DND-41 (cell line): ENCODE data around the gene C6orf15.

Source experiments
- ATAC-seq: fragments of 200-7000 bp; cut with Tn5 transposase; 3 replicates; pipeline ENCODE4 v1.9.1; 2021; ENCODE audit warnings: low read depth; ENCODE audit not compliant: insufficient read depth
- DNase-seq: peaks from one replicate; pipeline ENCODE4 v3.0.0-alpha.2; 2020
- H2AFZ ChIP-seq: 2 replicates; pipeline ENCODE4 v1.6.0; 2012; ENCODE audit warnings: low read depth, low read length
- H3K27ac ChIP-seq: 2 replicates; pipeline ENCODE4 v1.5.1; 2012; ENCODE audit warnings: low read length, inconsistent platforms
- H3K27me3 ChIP-seq: fragments of 200-600 bp; sonication (generic); 2 replicates; pipeline ENCODE4 v1.6.0; 2012; ENCODE audit warnings: low read length, mild to moderate bottlenecking, inconsistent platforms; ENCODE audit not compliant: insufficient read depth, poor library complexity
- H3K36me3 ChIP-seq: 2 replicates; pipeline ENCODE4 v1.5.1; 2012; ENCODE audit warnings: low read length, inconsistent platforms; ENCODE audit not compliant: insufficient read depth
- H3K4me1 ChIP-seq: 2 replicates; pipeline ENCODE4 v1.5.1; 2012; ENCODE audit warnings: mild to moderate bottlenecking, low read length; ENCODE audit not compliant: insufficient read depth
- H3K4me2 ChIP-seq: 2 replicates; pipeline ENCODE4 v1.6.0; 2012; ENCODE audit warnings: mild to moderate bottlenecking, moderate library complexity, low read length, inconsistent platforms; ENCODE audit not compliant: insufficient read depth
- H3K4me3 ChIP-seq, 2 experiments: fragments of 200-600 bp in 1 of 2; shearing (Covaris generic) in 1 of 2; 2 replicates each; pipeline ENCODE4 v1.5.1; 2012 to 2016; ENCODE audit warnings: inconsistent platforms in 2 of 2, low read length in 2 of 2, mild to moderate bottlenecking in 2 of 2, low read depth in 1 of 2, moderate library complexity in 1 of 2
- H3K79me2 ChIP-seq: 2 replicates; pipeline ENCODE4 v1.6.0; 2012; ENCODE audit warnings: low read length, inconsistent platforms; ENCODE audit not compliant: insufficient read depth
- H3K9ac ChIP-seq: 2 replicates; pipeline ENCODE4 v1.6.0; 2012; ENCODE audit warnings: low read depth, mild to moderate bottlenecking, inconsistent platforms, low read length, moderate library complexity
- H3K9me3 ChIP-seq: 2 replicates; pipeline ENCODE4 v1.5.1; 2012; ENCODE audit warnings: low read length, moderate library complexity, mild to moderate bottlenecking, inconsistent platforms; ENCODE audit not compliant: insufficient read depth, severe bottlenecking
- H4K20me1 ChIP-seq: 2 replicates; pipeline ENCODE4 v1.6.0; 2012; ENCODE audit warnings: low read length; ENCODE audit not compliant: insufficient read depth
- CTCF ChIP-seq: IDR thresholded peaks from 2 replicates; pipeline ENCODE4 v1.5.1; 2012; ENCODE audit warnings: borderline replicate concordance, low read length, moderate library complexity, mild to moderate bottlenecking; ENCODE audit not compliant: poor library complexity, severe bottlenecking; ENCODE audit errors: extremely low read depth
- EZH2 ChIP-seq: IDR thresholded peaks from 3 replicates; pipeline ENCODE4 v1.6.1; 2012; ENCODE audit warnings: borderline replicate concordance, low read depth, mild to moderate bottlenecking, moderate library complexity, low read length, inconsistent platforms; ENCODE audit not compliant: severe bottlenecking

Gene C6orf15

GRCh38 chr6:31142361-31142761 is 30.0 kb upstream of the C6orf15 start:
- Histone ChIP-seq H3K27me3 (no peaks in the 10 kb centered on the region), H3K79me2 (no peaks in the 10 kb centered on the region), H3K36me3 (peaks cover 33% of the 10 kb centered on the region), H2AFZ (no peak overlapping the region), H3K9me3 (no peaks in the 10 kb centered on the region), H3K4me1 (peaks cover 6% of the 10 kb centered on the region), H3K27ac (no peak overlapping the region), H4K20me1 (no peaks in the 10 kb centered on the region), H3K4me3 (no peak overlapping the region), H3K9ac (no peak overlapping the region), H3K4me2 (no peak overlapping the region)
- DNase-seq (no peak), ATAC-seq (no peak)
- TF ChIP-seq CTCF (no peak), EZH2 (no peak)

GRCh38 chr6:31140643-31141042 is 28.3 kb upstream of the C6orf15 start:
- DNase-seq (no peak), ATAC-seq (no peak)
- H2AFZ ChIP-seq, result no peak overlapping the region
- H3K4me2 ChIP-seq, result no peak overlapping the region
- H3K36me3 ChIP-seq, result peaks cover 30% of the 10 kb centered on the region
- no peaks in the 10 kb centered on the region for H3K9me3 ChIP-seq
- no peaks in the 10 kb centered on the region for H4K20me1 ChIP-seq
- peaks cover 6% of the 10 kb centered on the region for H3K4me1 ChIP-seq
- H3K4me3 ChIP-seq, result no peak overlapping the region
- no peak for TF ChIP-seq EZH2
- TF ChIP-seq CTCF, result no peak
- no peak overlapping the region for H3K9ac ChIP-seq
- no peak overlapping the region for H3K27ac ChIP-seq
- H3K79me2 ChIP-seq, result no peaks in the 10 kb centered on the region
- H3K27me3 ChIP-seq, result no peaks in the 10 kb centered on the region

GRCh38 chr6:31139599-31139998 is 27.2 kb upstream of the C6orf15 start:
- H3K4me3 ChIP-seq, result no peak overlapping the region
- H3K4me2 ChIP-seq, result no peak overlapping the region
- DNase-seq (no peak), ATAC-seq (no peak)
- no peak overlapping the region for H3K27ac ChIP-seq
- no peak overlapping the region for H3K9ac ChIP-seq
- H3K27me3 ChIP-seq, result no peaks in the 10 kb centered on the region
- no peak for TF ChIP-seq CTCF
- TF ChIP-seq EZH2, result no peak
- no peaks in the 10 kb centered on the region for H4K20me1 ChIP-seq
- no peak overlapping the region for H2AFZ ChIP-seq
- H3K79me2 ChIP-seq, result no peaks in the 10 kb centered on the region
- H3K36me3 ChIP-seq, result peaks cover 20% of the 10 kb centered on the region
- no peaks in the 10 kb centered on the region for H3K9me3 ChIP-seq
- H3K4me1 ChIP-seq, result peaks cover 6% of the 10 kb centered on the region

GRCh38 chr6:31138982-31139381 is 26.6 kb upstream of the C6orf15 start, which contains the start of gene PSORS1C2:
Gene PSORS1C2, minus strand, starts transcription at chr6:31139066. Its CDS starts 40 bp downstream, at chr6:31139026.
- TF ChIP-seq EZH2 (no peak), CTCF (no peak)
- Histone ChIP-seq H4K20me1 (no peaks in the 10 kb centered on the region), H3K9me3 (no peaks in the 10 kb centered on the region), H3K4me3 (no peak within 1 kb of the TSS), H2AFZ (peak within 1 kb of the TSS; percentile 62), H3K27ac (no peak within 1 kb of the TSS), H3K4me2 (peak within 1 kb of the TSS; percentile 54), H3K9ac (peak within 1 kb of the TSS; percentile 21; the same call in 1 of the 2 replicates), H3K27me3 (no peaks in the 10 kb centered on the region), H3K79me2 (no peaks in the 10 kb centered on the region), H3K4me1 (peaks cover 6% of the 10 kb centered on the region), H3K36me3 (peaks cover 13% of the 10 kb centered on the region)
- no peak for DNase-seq
- ATAC-seq, result no peak
